HG02884 (cell line): Measurements from ENCODE around the gene PIM3.
"Not testable (repeated sequence)": the region's sequence is repeated elsewhere in the genome, so short reads cannot be mapped to it uniquely, and the experiment has no call there.

ENCODE experiments used
- ATAC-seq: cut with Tn5 transposase; IDR thresholded peaks from one replicate; pipeline ENCODE4 v1.9.1; 2021; ENCODE audit warnings: mild to moderate bottlenecking, moderate library complexity; ENCODE audit not compliant: unreplicated experiment

The PIM3 gene

DNA sequence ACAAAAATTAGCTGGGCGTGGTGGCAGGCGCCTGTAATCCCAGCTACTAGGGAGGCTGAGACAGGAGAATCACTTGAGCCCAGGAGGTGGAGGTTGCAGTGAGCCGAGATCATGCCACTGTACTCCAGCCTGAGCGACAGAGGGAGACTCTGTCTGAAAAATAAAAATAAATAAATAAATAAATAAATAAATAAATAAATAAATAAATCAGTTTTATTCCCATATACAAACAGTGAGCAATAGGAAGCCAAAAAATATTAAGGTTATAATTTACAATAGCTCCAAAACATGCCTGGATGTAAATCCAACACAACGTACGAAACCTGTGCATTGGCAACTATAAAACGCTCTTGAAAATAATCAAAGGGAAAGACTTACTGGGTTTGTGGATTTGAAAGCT, 21.2 kb downstream of the PIM3 start:
- not testable (repeated sequence) for ATAC-seq

DNA sequence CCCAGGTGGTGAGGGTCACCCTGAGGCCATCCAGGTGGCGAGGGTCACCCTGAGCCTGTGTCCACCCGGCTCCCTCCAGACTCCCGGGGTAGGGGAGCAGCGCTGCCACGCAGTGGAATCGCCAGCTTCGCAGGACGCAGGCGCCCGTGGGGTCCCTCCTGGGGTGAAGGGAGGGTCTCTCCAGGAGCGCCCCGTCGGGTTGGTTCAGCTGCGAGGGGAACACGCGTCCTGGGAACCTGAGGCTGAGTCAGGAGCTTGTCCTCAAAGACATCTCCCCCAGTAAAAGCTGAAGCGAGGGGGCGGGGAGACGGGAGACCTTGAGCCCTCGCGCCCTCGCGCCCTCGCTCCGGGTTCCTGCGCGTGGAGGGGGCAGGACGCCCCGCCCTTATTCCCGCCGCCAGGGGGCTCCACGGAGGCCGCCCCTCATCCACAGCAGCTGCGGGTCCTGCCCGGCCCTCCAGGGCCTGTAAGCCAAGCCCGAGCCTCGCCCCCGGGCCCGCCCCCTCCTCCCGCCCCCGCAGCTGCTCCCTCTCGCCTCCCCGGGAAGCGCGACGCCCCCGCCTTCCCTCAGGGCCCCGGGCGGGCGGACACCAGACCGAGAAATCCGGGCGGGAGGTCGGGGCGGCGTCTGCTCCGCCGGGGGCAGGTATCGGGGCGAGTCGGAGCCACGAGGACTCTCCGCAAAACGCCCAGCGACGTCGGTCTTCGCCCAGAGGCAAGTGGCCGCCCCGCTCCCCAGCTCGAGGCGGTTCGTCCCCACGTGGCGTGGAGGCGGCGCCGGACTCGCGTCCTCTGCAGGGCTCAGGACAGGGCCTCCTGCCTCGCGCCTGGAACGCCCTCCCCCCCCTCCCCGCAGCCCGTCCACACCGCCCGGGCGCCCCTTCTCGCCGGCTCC, 22.8 kb downstream of the PIM3 start:
- ATAC-seq, result no peak

DNA sequence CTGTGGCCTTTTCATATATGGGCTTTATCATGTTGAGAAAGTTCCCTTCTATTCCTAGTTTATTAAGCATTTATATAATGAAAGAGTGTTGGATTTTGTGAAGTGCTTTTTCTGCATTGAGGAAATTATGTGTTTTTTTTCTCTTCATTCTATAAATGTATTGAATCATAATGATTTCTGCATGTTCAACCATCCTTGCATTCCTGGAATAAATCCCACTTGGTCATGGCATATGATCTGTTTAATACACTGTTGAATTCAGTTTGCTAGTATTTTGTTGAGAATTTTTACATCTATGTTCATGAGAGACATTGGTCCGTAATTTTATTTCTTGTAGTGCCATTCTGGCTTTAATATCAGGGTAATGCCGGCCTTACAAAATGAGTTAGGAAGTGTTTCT, 25.8 kb downstream of the PIM3 start:
- no peak for ATAC-seq

DNA sequence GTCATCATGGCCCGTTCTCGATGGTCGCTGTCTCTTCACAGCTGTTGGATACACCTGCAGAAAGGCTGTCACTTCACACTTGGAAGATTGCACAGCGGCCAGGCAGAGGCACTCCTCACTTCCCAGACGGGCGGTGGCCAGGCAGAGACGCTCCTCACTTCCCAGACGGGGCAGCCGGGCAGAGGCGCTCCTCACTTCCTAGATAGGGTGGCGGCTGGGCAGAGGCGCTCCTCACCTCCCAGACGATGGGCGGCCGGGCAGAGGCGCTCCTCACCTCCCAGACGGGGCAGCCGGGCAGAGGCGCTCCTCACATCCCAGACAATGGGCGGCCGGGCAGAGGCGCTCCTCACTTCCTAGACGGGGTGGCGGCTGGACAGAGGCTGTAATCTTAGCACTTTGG, 29.3 kb downstream of the PIM3 start:
- not testable (repeated sequence) for ATAC-seq

DNA sequence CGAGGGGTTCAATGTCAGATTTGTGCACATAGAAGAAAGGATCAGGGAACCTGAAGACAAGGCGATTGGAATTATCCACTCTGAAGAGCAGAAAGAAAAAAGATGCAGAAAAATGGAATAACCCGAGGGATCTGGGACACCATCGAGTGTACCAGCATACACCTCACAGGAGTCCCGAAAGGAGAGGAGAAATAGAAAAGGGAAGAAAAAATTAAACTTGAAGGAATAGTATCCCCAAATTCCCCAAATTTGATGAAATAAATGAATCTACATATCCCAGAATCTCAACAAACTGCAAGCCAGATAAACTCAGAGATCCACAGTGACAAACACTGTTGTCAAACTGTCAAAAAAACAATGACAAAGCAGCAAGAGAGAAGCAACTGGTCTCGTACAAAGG, 30.6 kb downstream of the PIM3 start:
- no peak for ATAC-seq

DNA sequence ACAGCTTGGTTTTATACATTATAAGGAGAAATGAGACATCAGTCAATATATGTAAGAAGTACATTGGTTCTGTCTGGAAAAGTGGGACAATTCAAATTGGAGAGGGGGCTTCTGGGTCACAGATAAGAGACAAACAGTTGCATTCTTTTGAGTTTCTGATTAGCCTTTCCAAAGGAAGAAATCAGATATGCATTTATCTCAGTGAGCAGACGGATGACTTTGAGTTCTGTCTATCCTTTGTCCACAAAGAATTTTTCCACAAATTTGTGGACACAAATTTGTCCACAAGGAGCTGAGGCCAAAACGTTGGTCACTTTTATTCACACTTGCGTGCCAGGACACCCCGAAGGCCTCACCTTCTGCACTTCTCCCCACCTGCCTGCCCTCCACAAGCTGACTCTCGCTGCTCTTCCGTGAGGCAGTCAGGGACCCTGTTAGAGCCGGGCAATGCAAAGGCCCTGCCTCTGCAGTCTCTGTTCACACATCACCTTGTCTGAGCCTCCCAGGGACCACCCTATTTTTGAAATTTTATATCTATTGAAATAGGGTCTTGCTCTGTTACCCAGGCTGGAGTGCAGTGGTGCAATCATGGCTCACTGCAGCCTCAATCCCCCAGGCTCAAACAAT, 31.4 kb downstream of the PIM3 start:
- no peak for ATAC-seq

DNA sequence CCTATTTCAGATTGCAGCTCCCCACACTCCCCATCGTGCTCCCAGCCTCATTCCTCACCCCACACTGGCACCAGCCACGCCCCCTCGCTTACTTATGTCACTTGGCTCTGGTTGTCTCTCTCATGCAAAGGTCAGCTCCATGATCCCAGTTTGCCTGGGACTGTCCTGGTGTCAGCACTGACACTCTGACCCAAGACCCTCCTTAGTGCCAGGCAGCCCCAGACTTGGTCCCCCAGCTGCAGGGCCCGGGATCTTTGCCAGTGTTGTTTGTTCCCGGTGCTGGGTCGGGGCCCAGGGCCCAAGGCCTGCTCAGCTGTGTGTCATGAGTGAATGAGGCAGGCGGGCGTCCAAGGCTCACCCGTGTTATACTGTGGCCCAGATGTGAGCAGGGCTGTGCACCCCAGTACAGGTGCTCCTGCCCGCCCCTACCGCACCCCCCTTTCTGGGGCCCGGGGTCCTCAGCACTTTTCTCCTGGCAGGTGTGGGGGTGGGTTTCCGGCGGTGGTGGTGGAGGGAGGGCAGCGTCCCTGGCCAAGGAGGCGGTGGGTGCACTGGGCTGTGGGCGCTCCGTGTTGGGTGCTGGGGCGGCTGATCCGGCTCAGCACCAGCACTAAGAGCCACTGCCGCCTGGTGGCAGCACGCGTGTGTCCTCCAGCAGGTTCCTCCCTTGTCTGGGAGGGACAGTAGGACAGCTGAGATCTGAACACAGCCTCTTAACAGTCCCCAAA, 32.5 kb downstream of the PIM3 start:
- no peak for ATAC-seq

DNA sequence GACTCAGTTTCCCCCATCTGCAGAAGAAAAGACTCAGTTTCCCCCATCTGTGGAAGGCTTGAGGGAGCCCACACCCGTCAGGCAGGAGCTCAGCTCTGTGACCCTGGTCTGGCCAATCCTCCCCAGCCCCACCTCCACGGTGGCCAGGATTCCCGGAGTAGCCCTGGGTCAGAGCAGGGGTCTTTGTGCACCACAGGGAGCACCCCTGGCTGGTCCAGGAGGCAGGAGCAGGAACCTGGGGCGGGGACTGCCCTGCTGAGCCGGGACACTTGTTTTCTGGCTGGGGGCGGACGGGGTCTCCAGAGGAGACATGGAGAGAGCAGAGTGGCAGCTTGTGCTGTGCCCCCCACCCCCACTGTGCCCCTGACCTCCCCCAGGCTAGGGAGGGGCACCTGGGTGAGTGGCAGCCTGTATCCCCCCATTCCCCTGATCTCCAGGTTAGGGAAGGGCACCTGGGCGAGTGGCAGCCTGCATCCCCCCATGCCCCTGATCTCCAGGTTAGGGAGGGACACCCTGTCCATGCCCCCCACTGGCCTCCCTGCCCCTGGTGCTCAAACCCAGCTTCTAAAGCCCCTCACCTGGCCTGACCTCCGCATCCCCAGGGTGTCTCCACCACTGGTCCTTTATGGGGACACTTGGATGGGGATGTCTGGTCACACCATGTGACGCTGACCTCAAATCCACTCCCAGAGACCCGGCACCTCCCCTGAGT, 33.2 kb downstream of the PIM3 start:
- no peak for ATAC-seq

DNA sequence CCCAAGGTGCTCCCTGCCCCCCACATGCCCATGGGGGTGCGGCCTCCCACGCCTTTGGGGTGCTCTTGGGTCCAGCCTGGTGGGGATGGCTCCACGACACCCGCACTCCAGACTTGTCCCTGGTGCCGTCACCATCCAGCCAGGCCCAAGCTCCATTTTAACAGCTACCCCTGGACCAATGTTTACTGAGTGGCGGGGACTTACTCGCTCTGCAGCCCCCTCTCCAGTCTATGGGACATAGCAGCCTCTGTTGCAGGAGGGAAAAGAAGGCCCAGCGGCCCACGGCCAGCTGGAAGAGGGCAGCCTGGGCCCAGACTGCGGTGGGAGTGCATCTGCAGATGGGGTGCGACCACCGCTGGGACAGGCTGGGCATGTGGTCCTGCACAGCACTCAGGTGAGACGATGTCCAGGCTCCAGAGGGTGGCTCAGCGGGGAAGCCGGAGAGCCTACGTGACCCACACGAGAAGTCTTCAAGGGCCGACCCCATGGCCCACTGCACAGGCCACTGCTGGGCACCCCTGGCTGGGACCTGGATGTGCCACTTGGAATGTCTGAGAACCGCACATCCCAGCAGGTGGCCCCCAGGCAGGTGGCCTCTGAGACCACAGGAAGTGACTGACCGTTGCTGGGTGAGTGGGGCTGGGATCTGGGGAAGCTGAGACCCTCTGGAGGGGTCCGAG, 33.9 kb downstream of the PIM3 start:
- no peak for ATAC-seq

DNA sequence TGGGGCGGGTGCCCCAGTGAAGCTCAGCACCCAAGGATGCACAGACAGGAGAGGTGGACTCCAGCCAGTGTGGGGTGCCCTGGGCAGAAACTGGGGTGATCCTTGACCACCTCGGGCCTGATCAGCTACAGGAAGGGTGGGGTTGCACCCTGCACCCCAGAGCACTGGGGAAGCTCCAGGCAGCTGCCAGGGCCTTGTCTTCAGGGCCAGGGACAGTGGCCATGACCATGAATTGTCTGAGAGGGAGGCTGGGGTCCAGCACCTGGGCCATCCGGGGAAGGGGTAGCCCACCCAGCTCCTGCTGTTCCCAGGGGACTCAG, 34.4 kb downstream of the PIM3 start:
- ATAC-seq, result no peak

DNA sequence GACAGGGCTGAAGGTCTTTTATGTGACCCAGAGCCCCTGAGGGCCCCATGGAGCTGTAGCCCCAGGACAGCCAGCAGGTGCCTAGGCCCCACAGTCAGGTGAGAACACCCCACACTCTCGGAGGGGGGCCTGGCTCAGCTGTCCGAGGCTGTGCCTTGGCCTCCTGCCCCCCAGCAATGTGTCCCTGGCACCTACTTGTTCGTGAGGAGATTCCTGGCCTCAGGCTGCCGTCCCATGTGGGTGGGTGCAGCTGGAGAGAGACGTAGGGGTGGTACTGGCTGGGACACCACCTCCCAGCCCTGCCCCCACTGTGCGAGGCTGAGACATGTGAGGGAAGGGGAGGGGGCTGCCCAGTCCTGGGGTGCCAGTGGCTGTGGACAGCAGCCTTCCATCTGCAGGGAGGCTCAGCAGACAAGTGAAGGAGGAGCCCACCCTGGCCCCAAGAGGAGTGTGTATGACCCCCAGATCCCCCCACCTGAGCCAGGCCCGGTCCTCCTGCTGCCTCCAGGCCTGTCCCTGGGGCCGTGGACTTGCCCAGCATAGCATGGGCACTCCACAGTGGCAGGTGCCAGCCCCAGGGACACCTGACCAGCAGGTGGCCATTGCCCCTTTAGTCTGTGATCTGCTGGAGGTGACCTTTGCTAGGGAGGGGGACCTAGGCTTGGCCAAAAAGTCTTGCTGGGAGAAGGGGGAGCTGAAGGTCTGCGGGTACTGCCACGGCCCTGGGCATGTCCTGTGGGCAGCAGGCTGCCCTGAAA, 35.0 kb downstream of the PIM3 start:
- ATAC-seq, result no peak

DNA sequence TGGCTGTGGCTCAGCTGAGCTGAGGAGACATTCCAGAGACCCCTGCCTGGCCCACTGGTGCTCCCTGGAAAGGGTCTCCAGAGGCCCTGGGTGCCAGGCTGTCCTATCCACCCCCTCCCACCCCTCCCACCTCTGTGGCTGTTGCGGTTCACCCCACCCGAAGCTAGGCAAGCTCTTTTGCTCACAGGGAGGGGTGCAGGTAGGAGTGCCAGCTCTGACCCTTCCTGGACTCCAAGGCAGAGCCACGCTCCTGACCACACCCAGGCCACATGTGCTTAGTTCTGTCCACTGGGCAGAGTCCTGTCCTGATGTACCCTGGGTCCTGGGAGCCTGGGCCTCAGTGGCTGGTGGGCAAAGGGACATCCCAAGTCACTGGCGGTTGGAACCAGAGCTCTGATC, 35.5 kb downstream of the PIM3 start:
- ATAC-seq, result no peak

DNA sequence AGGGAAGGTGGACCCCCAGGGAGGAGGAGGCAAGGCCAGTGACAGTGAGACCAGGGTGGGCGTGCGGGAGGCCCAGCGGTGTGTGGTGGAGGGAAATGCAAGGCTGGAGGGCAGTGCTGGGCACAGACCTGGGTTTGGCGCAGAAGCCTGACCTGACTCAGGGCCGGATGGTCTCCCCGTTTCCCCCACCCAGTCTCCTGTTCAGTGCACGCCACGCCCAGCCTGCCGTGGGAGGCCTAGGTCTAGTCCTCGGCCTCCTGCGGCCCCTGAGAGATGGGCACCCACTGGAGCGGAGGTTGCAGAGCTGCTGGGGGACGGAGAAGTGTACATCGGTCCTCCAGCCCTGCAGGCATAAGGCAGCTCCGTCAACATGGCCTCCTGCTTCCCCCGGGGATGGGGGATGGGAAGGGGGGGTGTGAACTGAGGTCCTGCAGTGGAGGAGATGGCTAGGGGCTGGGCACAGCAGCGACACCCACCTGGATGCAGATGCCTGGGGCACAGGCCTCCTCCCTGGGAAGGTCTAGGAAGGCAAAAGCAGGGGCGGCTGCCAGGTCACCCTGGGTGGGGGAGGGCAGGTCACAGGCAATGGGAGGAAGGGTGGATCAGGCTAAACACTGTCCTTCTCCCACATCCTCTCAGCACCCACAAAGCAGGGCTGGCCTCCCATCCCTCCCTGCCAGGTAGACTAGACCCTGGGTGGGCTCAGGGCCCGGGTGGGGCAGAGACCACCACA, 36.1 kb downstream of the PIM3 start:
- ATAC-seq, result no peak

DNA sequence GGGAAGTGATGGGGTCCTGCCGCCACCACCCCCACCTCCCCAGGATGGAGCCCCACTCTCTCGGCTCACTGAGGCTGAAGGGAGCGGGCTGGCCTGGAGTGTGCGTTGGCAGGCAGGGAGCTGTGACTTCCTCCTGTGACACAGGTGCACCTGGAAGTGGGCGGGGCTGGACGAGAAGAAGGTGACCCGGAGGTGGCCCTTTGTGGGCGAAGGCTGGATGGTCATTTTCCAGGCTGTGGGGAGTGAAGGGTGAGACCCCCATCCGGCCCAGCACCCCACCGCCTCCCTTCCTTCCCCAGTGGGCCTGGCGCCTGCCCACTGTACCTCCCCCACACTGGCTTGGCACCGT, 36.7 kb downstream of the PIM3 start:
- ATAC-seq, result no peak

DNA sequence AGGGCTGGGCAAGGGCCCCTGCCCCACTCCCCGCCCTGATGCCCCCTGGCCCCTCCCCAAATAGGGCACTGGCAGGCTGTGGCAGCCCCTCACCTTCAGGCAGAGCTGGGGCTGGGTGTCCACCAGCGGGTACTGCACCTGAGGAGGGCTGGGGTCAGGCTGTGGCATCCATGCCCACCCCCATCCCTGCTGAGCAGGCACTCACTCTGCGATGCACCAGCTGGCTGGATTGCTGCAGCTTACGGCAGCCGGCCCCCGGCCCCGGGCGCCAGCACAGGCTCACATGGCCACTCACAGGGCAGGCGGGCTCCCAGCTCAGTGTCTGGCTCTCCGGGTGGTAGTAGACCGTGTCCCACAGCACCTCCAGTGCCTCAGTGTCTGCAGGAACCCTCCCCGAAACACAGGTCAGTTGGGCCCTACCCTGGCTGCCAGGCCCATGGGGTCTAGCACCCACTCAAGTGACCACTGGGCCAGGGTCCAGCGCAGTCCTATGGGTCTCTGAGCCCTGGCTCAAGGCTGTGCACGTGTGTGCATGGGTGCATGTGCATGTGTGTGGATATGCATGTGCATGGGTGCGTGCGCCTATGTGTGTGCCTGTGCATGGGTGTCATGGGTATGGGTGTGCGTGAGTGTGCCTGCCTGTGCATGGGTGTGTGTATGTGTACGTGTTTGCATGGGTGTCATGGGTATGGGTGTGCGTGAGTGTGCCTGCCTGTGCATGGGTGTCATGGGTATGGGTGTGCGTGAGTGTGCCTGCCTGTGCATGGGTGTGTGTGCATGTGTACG, 37.6 kb downstream of the PIM3 start:
- no peak for ATAC-seq

DNA sequence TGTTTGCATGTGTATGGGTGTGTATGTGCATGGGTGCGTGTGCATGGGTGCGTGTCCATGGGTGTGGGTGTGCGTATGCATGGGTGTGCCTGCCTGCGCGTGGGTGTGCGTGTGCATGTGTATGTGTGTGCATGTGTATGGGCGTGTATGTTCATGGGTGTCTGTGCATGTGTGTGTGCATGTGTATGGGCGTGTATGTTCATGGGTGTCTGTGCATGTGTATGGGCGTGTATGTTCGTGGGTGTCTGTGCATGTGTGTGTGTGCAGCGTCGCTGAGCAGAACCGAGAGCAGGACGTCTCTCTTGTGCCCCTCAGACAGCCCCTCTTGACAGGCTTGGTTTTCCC, 38.1 kb downstream of the PIM3 start:
- ATAC-seq, result no peak

DNA sequence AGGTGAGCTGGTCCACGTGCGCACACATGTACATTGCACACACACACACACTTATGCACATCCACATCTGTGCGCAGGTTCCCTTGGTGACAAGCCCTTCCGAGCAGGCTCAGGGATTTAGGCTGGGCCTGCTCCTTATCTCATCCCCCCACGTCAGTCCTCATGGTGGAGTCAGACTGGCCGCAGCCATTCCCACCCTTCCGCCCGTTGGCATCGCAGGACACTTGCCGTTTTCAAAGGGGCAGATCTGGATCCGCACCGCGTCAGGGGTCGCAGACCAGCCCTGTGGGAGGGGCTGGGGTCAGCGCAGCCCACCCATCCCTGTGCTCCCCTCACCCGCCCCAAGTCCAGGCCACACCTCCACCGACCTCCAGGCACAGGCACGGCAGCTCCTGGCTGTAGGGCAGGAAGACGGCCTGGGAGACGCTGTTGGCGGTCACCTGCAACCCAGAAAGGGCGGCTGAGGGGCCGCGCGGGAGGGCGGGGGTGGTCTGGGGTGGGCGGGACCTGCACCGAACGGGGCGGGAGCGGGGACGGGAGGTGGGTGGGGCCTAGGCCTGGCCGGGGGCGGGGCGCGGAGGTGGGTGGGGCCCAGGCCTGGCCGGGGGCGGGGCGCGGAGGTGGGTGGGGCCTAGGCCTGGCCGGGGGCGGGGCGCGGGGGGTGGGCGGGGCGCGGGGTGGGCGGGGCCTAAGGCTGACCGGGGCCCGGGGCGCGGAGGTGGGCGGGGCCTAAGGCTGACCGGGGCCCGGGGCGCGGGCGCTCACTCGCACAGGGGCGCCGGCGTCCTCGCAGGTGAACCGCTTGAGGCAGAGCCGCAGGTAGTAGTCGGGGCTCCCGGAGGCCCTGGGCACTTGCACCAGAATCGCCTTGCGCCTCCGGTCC, 38.7 kb downstream of the PIM3 start:
- no peak for ATAC-seq
